K562 (cell line): Measurements from ENCODE around the gene SCN1B. TPM values are rescaled to one million over a fixed set of nuclear protein-coding genes. Genes with fewer than 3 reads are reported as not detected.

Experiments used
- ATAC-seq: fragments of 200-7000 bp; cut with Tn5 transposase; 3 replicates; pipeline ENCODE4 v1.9.1; 2020; ENCODE audit warnings: moderate library complexity
- BruUV-seq: library from RNA; stranded (reverse); fragments of 400-500 nt; replicated peaks from 2 replicates; lab custom pipeline; 2021; lab: Mats Ljungman, UMichigan
- CTCF ChIA-PET: fragments of 300-600 bp; formaldehyde crosslinking; extraction: SDS; loops from one replicate; lab custom pipeline; 2021; ENCODE audit warnings: low intra/inter-chr PET ratio; lab: Yijun Ruan, JAX
- POLR2A ChIA-PET: fragments of 300-600, 350-650 bp; sonication (Branson Sonifier 250); formaldehyde crosslinking; extraction: SDS; loops from one replicate; lab custom pipeline; 2021; ENCODE audit warnings: antibody characterized with exemption, inconsistent platforms; lab: Yijun Ruan, JAX
- DNase-seq, 4 experiments: peaks; one replicate each; pipeline versions ENCODE4 v3.0.0 to v3.0.0-alpha.2; 2011 to 2018; ENCODE audit warnings: low spot score in 3 of 4, mixed read lengths in 3 of 4; ENCODE audit errors: extremely low read depth in 1 of 4
- FAIRE-seq: peaks from 2 replicates; lab custom pipeline; 2011; peaks lifted over from hg19 to GRCh38; lab: Jason Lieb, UNC
- H2AFZ ChIP-seq: 2 replicates; pipeline ENCODE4 v1.6.0; 2011; ENCODE audit warnings: low read depth, low read length, control low read depth, inconsistent platforms
- H3K27ac ChIP-seq: fragments of 200-600 bp; 3 replicates; pipeline ENCODE4 v1.8.0; 2011; ENCODE audit warnings: low read depth, mild to moderate bottlenecking, control low read depth, inconsistent platforms, low read length, moderate library complexity, mixed read lengths; ENCODE audit errors: extremely low read depth
- H3K27me3 ChIP-seq, 2 experiments: fragments of 300-600 bp in 1 of 2; 2 replicates in 1 of 2; 3 replicates in 1 of 2; pipeline versions ENCODE4 v1.6.0 to v1.8.0; 2011; ENCODE audit warnings: inconsistent platforms in 2 of 2, low read length in 2 of 2, mild to moderate bottlenecking in 1 of 2, mixed read lengths in 1 of 2, moderate library complexity in 1 of 2; ENCODE audit not compliant: control insufficient read depth in 2 of 2, insufficient read depth in 2 of 2
- H3K36me3 ChIP-seq: fragments of 300-600 bp; 3 replicates; pipeline ENCODE4 v1.8.0; 2011; ENCODE audit warnings: mild to moderate bottlenecking, low read length, inconsistent platforms; ENCODE audit not compliant: control insufficient read depth, insufficient read depth
- H3K4me1 ChIP-seq, 2 experiments: fragments of 200-600 bp in 1 of 2; replicated peaks in 1 of 2; 2 replicates in 1 of 2; 3 replicates in 1 of 2; pipeline versions ENCODE4 v1.5.1 to v1.8.0; 2011; ENCODE audit warnings: inconsistent platforms in 2 of 2, low read length in 2 of 2, mild to moderate bottlenecking in 1 of 2, mixed read lengths in 1 of 2, moderate library complexity in 1 of 2; ENCODE audit not compliant: control insufficient read depth in 2 of 2, insufficient read depth in 2 of 2
- H3K4me2 ChIP-seq: 2 replicates; pipeline ENCODE4 v1.6.1; 2011; ENCODE audit warnings: low read length, control low read depth, inconsistent platforms, mixed read lengths; ENCODE audit not compliant: insufficient read depth
- H3K4me3 ChIP-seq: fragments of 200-600 bp; sonication (generic), shearing (Covaris generic); 2 replicates; pipeline ENCODE4 v1.5.1; 2016; ENCODE audit warnings: control low read depth, inconsistent platforms
- H3K79me2 ChIP-seq: fragments of 200-600 bp; 3 replicates; pipeline ENCODE4 v1.8.0; 2011; ENCODE audit warnings: low read length, inconsistent platforms; ENCODE audit not compliant: control insufficient read depth, insufficient read depth
- H3K9ac ChIP-seq, 2 experiments: 2 replicates each; pipeline versions ENCODE4 v1.6.0 to v1.6.1; 2011; ENCODE audit warnings: low read depth in 2 of 2, low read length in 2 of 2, control low read depth in 1 of 2, inconsistent platforms in 1 of 2, mild to moderate bottlenecking in 1 of 2, mixed read lengths in 1 of 2; ENCODE audit not compliant: insufficient read depth in 1 of 2
- H3K9me1 ChIP-seq: one replicate; pipeline ENCODE4 v1.6.0; 2011; ENCODE audit warnings: inconsistent platforms, mild to moderate bottlenecking, low read length, moderate library complexity; ENCODE audit not compliant: control insufficient read depth, insufficient read depth
- H3K9me3 ChIP-seq: replicated peaks from 2 replicates; pipeline ENCODE4 v1.5.1; 2011; ENCODE audit warnings: low read depth, low read length, inconsistent platforms; ENCODE audit not compliant: control insufficient read depth, insufficient read depth
- H4K20me1 ChIP-seq: replicated peaks from 2 replicates; pipeline ENCODE4 v1.6.1; 2011; ENCODE audit warnings: low read length, inconsistent platforms, mixed read lengths; ENCODE audit not compliant: control insufficient read depth, insufficient read depth
- ATF1 ChIP-seq, 2 experiments: fragments of 450-650 bp in 1 of 2; IDR thresholded peaks; 2 replicates each; pipeline ENCODE4 v1.6.1; 2016; ENCODE audit warnings: missing compliant biosample characterization in 1 of 2, missing genetic modification characterization in 1 of 2
- HNRNPK ChIP-seq: fragments of 200-400 bp; formaldehyde crosslinking; IDR thresholded peaks from one replicate; pipeline ENCODE4 v1.6.1; 2018; ENCODE audit warnings: mild to moderate bottlenecking, low read depth, low read length; ENCODE audit not compliant: poor library complexity, severe bottlenecking
- KLF13 ChIP-seq: fragments of 450-650 bp; IDR thresholded peaks from 2 replicates; pipeline ENCODE4 v1.6.1; 2016; ENCODE audit warnings: missing genetic modification characterization, low read depth, mild to moderate bottlenecking, missing compliant biosample characterization, moderate library complexity, borderline replicate concordance
- RCOR1 ChIP-seq, 2 experiments: IDR thresholded peaks; 2 replicates each; pipeline ENCODE4 v1.6.1; 2012; ENCODE audit warnings: low read depth in 2 of 2, low read length in 2 of 2, borderline replicate concordance in 1 of 2, improper control_type of control experiment in 1 of 2
- SMARCA5 ChIP-seq: fragments of 450-650 bp; IDR thresholded peaks from 2 replicates; pipeline ENCODE4 v1.6.1; 2016
- SNRNP70 ChIP-seq: fragments of 200-400 bp; formaldehyde crosslinking; optimal IDR thresholded peaks from 2 replicates; pipeline ENCODE3; 2017; ENCODE audit warnings: low read depth, low read length
- XRCC3 ChIP-seq: fragments of 450-650 bp; IDR thresholded peaks from 2 replicates; pipeline ENCODE4 v1.6.1; 2017; ENCODE audit warnings: mild to moderate bottlenecking, moderate library complexity
- WGBS: fragments of 100-300 bp; shearing (Covaris generic); methylation state at CpG from one replicate; pipeline ENCODE4 v1.1.6; 2016; ENCODE audit warnings: low coverage, mixed read lengths; ENCODE audit not compliant: insufficient coverage; ENCODE audit errors: missing lambda C conversion rate; 5-methylcytosine and 5-hydroxymethylcytosine counted together
- in situ Hi-C: fragments of 300-500 bp; cut with MboI; formaldehyde crosslinking; loops from 4 replicates; pipeline ENCODE4 v1.15.0; 2018; ENCODE audit warnings: inconsistent platforms, mixed read lengths
- intact Hi-C: fragments of 100-400 bp; cut with micrococcal nuclease; formaldehyde crosslinking; loops from 2 replicates; pipeline ENCODE4 v1.14.2; 2022
- polyA plus RNA-seq, 8 experiments: library from polyadenylated mRNA; depleted of rRNA in 4 of 8; stranded (reverse) in 5 of 8; unstranded in 3 of 8; fragments of >200 nt; fragmentation: Nextera tagmentation in 2 of 8; fragmentation: Illumina TruSeq in 1 of 8; extraction: Ambion mirVana in 2 of 8; extraction: Trizol in 1 of 8; gene quantifications; 2 replicates each; pipeline versions ENCODE4 v1.2.1 to v1.2.3, GENCODE V29; 2011 to 2014; ENCODE audit warnings: inconsistent platforms in 1 of 8, missing spikeins in 1 of 8
- total RNA-seq, 7 experiments: library from RNA; depleted of rRNA in 6 of 7; stranded (reverse); fragments of >200 nt in 6 of 7; fragmentation: Illumina TruSeq in 2 of 7; extraction: Trizol in 2 of 7; gene quantifications; 2 replicates each; pipeline versions ENCODE4 v1.2.1 to v1.2.3, GENCODE V29; 2011 to 2021; ENCODE audit warnings: low replicate concordance in 1 of 7
- TF ChIP-seq, protein P1 (sequence below), 2 experiments: fragments of 450-650 bp in 1 of 2; sonication (generic) in 1 of 2; formaldehyde crosslinking in 1 of 2; IDR thresholded peaks; 2 replicates each; pipeline versions ENCODE4 v1.7.1 to v1.9.0; 2016 to 2022; ENCODE audit warnings: inconsistent platforms in 1 of 2, mild to moderate bottlenecking in 1 of 2, missing genetic modification reagents in 1 of 2
- TF ChIP-seq, protein P2 (sequence below): sonication (generic); formaldehyde crosslinking; IDR thresholded peaks from 2 replicates; pipeline ENCODE4 v1.5.0; 2020; ENCODE audit warnings: missing genetic modification reagents

SCN1B gene
- total and polyA plus RNA-seq, 9 of the 15 experiments (the other 6 are each of a cell fraction or from before 2014, with no cell fraction given): 0.03 to 2.5 (median 0.91) TPM

DNA sequence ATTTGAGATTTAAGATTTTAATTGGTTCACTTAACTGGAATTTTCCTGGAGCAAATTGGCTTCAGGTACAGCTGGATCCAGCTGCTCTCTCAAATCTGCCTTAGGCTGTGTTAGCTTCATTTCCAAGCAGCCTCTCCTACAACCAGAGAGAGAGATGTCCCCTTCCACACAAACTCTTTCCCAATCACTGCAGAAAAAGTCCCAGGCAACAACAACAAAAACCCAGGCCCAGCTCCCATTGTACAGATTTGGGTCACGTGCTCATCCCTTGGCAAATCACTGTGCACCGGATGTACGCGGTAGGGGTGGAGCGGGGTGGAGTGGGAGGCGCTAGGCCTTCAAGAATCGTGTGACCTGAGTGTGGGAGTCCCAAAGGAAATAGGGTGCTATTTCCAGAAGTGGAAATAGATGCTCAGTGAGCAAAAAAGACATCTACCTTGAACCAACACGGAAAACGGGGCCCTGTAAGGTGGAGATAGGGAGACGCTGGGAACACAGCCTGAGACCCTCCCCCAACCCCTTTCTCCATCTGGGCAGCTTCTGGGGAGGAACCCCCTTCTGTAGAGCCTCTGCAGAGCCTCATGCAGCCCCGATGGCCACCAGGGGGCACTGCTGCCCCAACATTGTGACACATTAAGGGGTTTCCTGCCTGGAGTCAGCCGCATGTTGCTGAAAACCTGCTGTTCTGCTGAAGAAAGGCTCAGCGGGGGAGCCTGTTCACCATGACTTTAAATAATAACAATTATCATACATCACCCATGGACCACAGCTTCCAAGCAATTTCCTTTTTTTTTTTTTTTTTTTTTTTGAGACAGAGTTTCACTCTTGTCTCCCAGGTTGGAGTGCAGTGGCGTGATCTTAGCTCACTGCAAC, 36.7 kb downstream of the SCN1B start:
- peak; percentile 88 for FAIRE-seq
- in situ Hi-C loops: loop anchor here (5.0 kb wide), 1 partner anchor 60 kb away; no protein-coding TSS in a partner anchor
- no peak overlapping the region for H3K27ac ChIP-seq
- TF ChIP-seq SMARCA5 (peak; percentile 60; the same call in 1 of the 2 replicates), HNRNPK (no peak), XRCC3 (no peak), SNRNP70 (no peak), KLF13 (tag) (0 out of 2 replicates have a peak, but pooled peaks have one; percentile 44), RCOR1 (IDR thresholded peaks at IDR 0.05; ENCODE audit: borderline replicate concordance in 1 of 2, low read depth in 2 of 2, low read length in 2 of 2) (peak in 1 of 2 experiments; percentile 44; a peak in 2 of 4 replicates), ATF1 (CRISPR knock-in tag; IDR thresholded peaks at IDR 0.05) (no peak), ATF1 (tag; IDR thresholded peaks at IDR 0.05) (peak; percentile 78)
- TF ChIP-seq, protein P1, sequence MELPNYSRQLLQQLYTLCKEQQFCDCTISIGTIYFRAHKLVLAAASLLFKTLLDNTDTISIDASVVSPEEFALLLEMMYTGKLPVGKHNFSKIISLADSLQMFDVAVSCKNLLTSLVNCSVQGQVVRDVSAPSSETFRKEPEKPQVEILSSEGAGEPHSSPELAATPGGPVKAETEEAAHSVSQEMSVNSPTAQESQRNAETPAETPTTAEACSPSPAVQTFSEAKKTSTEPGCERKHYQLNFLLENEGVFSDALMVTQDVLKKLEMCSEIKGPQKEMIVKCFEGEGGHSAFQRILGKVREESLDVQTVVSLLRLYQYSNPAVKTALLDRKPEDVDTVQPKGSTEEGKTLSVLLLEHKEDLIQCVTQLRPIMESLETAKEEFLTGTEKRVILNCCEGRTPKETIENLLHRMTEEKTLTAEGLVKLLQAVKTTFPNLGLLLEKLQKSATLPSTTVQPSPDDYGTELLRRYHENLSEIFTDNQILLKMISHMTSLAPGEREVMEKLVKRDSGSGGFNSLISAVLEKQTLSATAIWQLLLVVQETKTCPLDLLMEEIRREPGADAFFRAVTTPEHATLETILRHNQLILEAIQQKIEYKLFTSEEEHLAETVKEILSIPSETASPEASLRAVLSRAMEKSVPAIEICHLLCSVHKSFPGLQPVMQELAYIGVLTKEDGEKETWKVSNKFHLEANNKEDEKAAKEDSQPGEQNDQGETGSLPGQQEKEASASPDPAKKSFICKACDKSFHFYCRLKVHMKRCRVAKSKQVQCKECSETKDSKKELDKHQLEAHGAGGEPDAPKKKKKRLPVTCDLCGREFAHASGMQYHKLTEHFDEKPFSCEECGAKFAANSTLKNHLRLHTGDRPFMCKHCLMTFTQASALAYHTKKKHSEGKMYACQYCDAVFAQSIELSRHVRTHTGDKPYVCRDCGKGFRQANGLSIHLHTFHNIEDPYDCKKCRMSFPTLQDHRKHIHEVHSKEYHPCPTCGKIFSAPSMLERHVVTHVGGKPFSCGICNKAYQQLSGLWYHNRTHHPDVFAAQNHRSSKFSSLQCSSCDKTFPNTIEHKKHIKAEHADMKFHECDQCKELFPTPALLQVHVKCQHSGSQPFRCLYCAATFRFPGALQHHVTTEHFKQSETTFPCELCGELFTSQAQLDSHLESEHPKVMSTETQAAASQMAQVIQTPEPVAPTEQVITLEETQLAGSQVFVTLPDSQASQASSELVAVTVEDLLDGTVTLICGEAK (IDR thresholded peaks at IDR 0.05): peak; percentile 53
- TF ChIP-seq, protein P1 (CRISPR knock-in tag; IDR thresholded peaks at IDR 0.05): no peak
- TF ChIP-seq, protein P2, sequence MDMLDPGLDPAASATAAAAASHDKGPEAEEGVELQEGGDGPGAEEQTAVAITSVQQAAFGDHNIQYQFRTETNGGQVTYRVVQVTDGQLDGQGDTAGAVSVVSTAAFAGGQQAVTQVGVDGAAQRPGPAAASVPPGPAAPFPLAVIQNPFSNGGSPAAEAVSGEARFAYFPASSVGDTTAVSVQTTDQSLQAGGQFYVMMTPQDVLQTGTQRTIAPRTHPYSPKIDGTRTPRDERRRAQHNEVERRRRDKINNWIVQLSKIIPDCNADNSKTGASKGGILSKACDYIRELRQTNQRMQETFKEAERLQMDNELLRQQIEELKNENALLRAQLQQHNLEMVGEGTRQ (CRISPR knock-in tag): peak; percentile 91

More for the DNA sequence above, 36.7 kb downstream of the SCN1B start:
- no peaks in the 10 kb centered on the region for H3K36me3 ChIP-seq
- intact Hi-C loops: loop anchor here (1.0 kb wide), 2 partner anchors 23 to 68 kb away; partner anchors contain the start of gene LGI4
- ChIA-PET POLR2A (interaction anchor here (0.6 to 1.0 kb wide), 7 partner anchors 17 to 92 kb away, joined by 3 to 4 read pairs (median 3); no protein-coding TSS in a partner anchor), CTCF (interaction anchor here (0.6 to 1.6 kb wide), 8 partner anchors 20 to 650 kb away, joined by 3 to 12 read pairs (median 4); partner anchors contain the start of gene LGI4)
- H3K4me3 ChIP-seq: no peak overlapping the region
- H3K9ac ChIP-seq: no peak overlapping the region
- H3K4me2 ChIP-seq: peak overlapping the region; percentile 64; the same call in 1 of the 2 replicates
- DNase-seq: peak; percentile 85 to 93 (median 87)
- no peaks in the 10 kb centered on the region for H4K20me1 ChIP-seq
- H3K4me1 ChIP-seq: peaks cover 5 to 9% of the 10 kb centered on the region in 2 experiments; a peak in 3 of 5 replicates
- WGBS: 3% methylated on average over 11 of the region's 14 CpGs
- ATAC-seq: peak; percentile 98
- peaks cover 5% of the 10 kb centered on the region; the same call in 1 of the 2 replicates for H3K9me3 ChIP-seq
- no peaks in the 10 kb centered on the region for H3K9me1 ChIP-seq
- peak overlapping the region; percentile 80 for H2AFZ ChIP-seq
- no peaks in the 10 kb centered on the region for H3K79me2 ChIP-seq
- H3K27me3 ChIP-seq: no peaks in the 10 kb centered on the region; a peak in 1 of 5 replicates
- BruUV-seq: no TSS peak
